ENCODE data around the gene CEACAM18.
"Not testable (repeated sequence)": the region's sequence is repeated elsewhere in the genome, so short reads cannot be mapped to it uniquely, and the experiment has no call there.

Gene CEACAM18

DNA sequence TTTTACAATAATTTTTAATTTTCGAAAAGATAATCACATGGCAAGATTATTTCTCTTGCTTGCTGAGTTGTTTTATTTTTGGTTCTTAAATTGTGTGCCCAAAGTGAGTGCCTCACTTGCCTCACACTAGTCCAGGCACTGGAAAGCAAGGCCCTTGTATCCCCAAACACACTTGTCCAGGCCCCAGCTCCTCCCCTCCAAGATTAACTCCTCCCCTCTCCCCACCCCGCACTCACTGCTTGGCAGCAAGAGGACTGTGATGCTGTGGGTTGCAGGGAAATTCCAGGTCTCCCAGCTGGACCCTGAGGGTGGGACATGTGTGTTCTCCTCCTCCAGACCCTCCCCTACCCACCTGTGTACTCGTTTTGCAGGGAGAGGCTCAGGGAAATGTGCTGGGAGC lies 19.3 kb downstream of the CEACAM18 start:
- ChIA-PET POLR2A (ENCODE audit: low non-redundant PET) (no interaction called here), CTCF (interaction anchor here (0.6 to 0.7 kb wide), 2 partner anchors 18 to 25 kb away, joined by 3 to 5 read pairs; no protein-coding TSS in a partner anchor)
- TF ChIP-seq, protein P1, sequence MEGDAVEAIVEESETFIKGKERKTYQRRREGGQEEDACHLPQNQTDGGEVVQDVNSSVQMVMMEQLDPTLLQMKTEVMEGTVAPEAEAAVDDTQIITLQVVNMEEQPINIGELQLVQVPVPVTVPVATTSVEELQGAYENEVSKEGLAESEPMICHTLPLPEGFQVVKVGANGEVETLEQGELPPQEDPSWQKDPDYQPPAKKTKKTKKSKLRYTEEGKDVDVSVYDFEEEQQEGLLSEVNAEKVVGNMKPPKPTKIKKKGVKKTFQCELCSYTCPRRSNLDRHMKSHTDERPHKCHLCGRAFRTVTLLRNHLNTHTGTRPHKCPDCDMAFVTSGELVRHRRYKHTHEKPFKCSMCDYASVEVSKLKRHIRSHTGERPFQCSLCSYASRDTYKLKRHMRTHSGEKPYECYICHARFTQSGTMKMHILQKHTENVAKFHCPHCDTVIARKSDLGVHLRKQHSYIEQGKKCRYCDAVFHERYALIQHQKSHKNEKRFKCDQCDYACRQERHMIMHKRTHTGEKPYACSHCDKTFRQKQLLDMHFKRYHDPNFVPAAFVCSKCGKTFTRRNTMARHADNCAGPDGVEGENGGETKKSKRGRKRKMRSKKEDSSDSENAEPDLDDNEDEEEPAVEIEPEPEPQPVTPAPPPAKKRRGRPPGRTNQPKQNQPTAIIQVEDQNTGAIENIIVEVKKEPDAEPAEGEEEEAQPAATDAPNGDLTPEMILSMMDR (conservative IDR thresholded peaks at IDR 0.05; ENCODE audit: low read depth) = no peak
- no peak overlapping the region for H3K27ac ChIP-seq
- DNase-seq (ENCODE audit: low spot score) = no peak

DNA sequence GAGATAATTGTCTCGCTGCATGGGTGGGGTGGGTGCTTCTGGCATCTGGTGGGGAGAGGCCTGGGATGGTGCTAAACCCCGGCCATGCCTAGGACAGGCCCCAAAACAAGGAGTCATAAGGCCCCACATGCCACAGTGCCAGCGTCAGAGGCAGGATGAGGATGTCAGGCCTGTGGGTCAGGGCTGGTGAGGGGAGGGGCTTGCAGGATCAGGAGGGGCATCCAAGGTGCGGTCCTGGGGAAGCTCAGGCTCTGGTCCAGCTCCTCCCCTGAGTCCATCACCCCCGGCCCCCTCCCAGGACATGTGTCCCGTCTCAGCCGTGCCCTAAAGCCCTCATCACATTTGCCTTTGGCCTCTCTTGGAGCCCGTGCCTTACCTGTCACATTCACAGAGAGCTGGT lies 22.6 kb downstream of the CEACAM18 start:
- POLR2A ChIA-PET (ENCODE audit: low non-redundant PET); DNase-seq (ENCODE audit: low spot score); CTCF ChIA-PET; H3K27ac ChIP-seq: not testable (repeated sequence)

DNA sequence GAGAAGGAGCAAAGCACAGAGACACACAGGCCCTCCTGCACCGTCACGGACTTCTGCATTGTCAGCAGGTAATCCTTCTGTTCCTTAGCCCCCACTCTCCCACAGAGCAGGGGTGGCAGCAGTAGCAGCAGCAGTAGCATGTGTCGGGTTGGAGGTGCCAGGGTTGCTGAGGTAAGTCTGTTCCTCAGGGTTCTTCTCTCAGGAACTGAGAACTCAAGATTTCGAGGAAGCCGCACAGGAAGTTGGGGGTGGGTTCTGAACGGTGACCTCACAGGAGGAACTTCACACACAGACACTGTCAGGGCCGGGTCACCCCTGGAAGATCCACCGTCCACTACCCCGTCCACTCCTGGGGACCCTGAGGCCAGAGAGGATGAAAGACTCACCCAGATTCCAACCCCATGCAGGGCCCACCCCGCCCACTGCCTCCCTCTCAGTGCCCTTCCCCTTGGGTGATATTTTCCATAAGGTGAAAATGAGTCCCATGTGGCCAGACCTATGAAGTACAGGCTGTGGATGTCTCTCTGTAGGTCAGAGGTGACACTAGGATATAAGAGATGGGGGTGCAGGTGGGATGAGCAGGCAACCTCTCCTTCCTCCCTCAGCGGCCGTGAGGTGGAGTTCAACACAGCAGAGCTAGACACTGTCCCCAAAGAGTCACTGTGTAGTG lies 23.4 kb downstream of the CEACAM18 start, which contains the start of gene SIGLEC12:
Gene SIGLEC12 (minus strand): TSS at position 207 of the 670 bp plus-strand sequence. CDS start 67 bp downstream, at position 140.
- H3K27ac ChIP-seq = no peak within 1 kb of the TSS
- POLR2A ChIA-PET (ENCODE audit: low non-redundant PET) = no interaction called here
- no peak for DNase-seq (ENCODE audit: low spot score)
- CTCF ChIA-PET = no interaction called here
- TF ChIP-seq, protein P1 (conservative IDR thresholded peaks at IDR 0.05; ENCODE audit: low read depth) = no peak

DNA sequence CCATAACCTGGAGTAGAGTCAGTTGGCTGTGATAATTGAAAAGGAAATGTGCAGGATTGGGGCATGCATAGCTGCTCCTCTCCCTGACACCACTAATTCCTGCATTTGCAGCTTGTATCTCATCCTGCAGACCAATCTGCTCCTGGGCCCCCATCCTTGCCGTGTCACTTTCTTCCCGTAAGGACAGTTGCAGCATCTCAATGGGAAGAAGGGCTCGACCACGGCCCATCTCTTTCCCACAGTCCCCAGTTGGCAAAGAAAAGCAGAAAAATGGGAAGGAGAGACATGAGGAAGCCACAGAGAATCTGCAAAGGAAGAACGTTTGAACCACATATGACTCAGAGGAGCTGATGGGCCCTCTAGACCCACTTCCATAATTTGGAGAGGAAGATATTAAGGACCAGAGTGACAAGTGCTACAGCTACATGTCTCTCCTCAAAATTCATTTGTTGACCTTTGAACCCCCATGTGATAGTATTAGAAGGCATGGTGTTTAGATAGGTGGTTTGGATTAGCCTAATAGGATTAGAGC lies 25.0 kb downstream of the CEACAM18 start:
- TF ChIP-seq, protein P1 (conservative IDR thresholded peaks at IDR 0.05; ENCODE audit: low read depth) = no peak
- POLR2A ChIA-PET (ENCODE audit: low non-redundant PET) = no interaction called here
- no peak for DNase-seq (ENCODE audit: low spot score)
- CTCF ChIA-PET = no interaction called here
- no peak overlapping the region for H3K27ac ChIP-seq

DNA sequence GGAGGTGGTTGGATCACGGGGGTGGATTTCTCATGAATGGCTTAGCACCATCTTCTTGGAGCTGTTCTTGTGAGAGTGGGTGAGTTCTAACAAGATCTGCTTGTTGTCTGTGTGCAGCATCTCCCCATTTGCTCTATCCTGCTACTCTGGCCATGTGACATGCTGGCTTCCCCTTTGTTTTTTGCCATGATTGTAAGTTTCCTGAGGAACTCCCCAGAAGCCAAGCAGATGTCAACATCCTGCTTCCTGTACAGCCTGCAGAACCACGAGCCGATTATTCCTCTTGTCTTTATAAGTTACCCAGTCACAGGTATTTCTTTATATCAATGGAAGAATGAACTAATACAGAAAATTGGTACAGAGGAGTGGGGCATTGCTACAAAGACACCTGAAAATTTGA lies 25.6 kb downstream of the CEACAM18 start:
- ChIA-PET CTCF (interaction anchor here (0.8 kb wide), 1 partner anchor 11 kb away, joined by 6 read pairs; no protein-coding TSS in a partner anchor), POLR2A (ENCODE audit: low non-redundant PET) (no interaction called here)
- no peak for DNase-seq (ENCODE audit: low spot score)
- H3K27ac ChIP-seq = no peak overlapping the region
- TF ChIP-seq, protein P1 (conservative IDR thresholded peaks at IDR 0.05; ENCODE audit: low read depth) = no peak

DNA sequence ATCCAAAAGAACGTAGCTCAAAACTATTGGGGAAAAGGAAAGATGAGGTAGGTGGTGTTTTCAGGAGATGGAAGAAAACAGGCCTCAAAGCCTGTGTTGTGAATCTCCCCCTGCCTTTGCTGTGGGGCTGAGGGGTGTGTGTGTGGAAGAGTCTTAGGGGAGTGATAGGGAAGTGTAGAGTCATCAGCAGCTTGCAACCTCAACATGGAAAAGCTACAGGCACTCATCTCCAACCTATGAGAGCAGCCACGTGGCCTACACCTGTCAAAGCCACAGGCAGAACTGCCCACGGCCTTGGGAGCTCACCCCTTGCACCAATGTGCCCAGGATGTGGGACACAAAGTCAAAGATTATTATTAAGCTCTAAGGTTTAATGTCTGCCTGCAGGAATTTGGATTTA lies 27.6 kb downstream of the CEACAM18 start:
- ChIA-PET POLR2A (ENCODE audit: low non-redundant PET) (no interaction called here), CTCF (interaction anchor here (1.3 kb wide), 1 partner anchor 84 kb away, joined by 5 read pairs; no protein-coding TSS in a partner anchor)
- TF ChIP-seq, protein P1 (conservative IDR thresholded peaks at IDR 0.05; ENCODE audit: low read depth) = no peak
- no peak overlapping the region for H3K27ac ChIP-seq
- no peak for DNase-seq (ENCODE audit: low spot score)

DNA sequence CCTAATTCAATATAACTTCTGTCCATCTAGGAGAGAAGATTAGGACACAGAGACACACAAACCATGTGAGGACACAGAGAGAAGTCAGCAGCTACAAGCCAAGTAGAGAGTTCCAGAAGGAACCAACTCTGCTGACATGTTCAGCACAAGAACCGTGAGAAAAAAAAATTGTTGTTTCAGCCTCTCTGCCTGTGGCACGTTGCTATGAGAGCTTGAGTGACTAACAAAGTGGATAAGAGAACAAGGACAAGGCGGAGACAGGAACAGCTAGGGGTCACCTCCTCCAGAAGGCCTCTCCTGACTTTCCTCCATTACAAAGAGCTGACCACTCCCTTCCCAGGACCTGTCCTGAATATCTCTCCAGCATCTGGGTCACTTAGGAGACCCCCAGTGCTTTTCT lies 28.9 kb downstream of the CEACAM18 start:
- no peak overlapping the region for H3K27ac ChIP-seq
- DNase-seq (ENCODE audit: low spot score) = no peak
- TF ChIP-seq, protein P1 (conservative IDR thresholded peaks at IDR 0.05; ENCODE audit: low read depth) = no peak
- ChIA-PET CTCF (interaction anchor here (0.6 kb wide), 1 partner anchor 29 kb away, joined by 3 read pairs; no protein-coding TSS in a partner anchor), POLR2A (ENCODE audit: low non-redundant PET) (no interaction called here)
